Renal pelvis (tissue), 4 donors: Measurements from ENCODE around the gene TXN. TPM values are rescaled to one million over a fixed set of nuclear protein-coding genes. Genes with fewer than 3 reads are reported as not detected.
"Not testable (repeated sequence)": the region's sequence is repeated elsewhere in the genome, so short reads cannot be mapped to it uniquely, and the experiment has no call there.

Experiments
- DNase-seq: peaks from one replicate; pipeline ENCODE4 v3.0.0-alpha.2; 2013
- polyA plus RNA-seq, 3 donors: library from polyadenylated mRNA; unstranded; fragments of 120-200 nt; gene quantifications; one replicate each; pipeline ENCODE4 v1.2.1, GENCODE V29; 2013; ENCODE audit not compliant: insufficient read length in 3 of 3

TXN gene
- polyA plus RNA-seq, 3 donors: 212 to 219 (median 214) TPM

DNA sequence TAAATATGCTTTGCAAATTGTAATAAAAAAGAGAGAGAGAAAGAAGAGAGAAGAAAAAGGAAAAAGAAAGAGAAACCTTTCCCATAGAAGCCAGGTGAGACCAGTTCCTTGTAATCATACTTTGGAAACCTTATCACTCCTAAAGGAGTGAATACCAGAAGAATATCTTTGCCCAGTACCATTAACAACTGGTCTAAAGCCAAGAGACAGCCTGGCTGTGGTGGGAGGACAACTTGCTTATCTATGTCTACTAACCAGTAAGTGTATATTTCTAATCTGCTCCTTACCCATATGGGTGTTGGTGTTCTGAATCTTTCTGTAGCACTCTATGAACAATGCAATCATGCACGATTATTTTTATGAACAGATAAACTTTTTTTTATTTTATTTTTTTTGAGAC, 10.5 kb upstream of the TXN start:
- no peak for DNase-seq

DNA sequence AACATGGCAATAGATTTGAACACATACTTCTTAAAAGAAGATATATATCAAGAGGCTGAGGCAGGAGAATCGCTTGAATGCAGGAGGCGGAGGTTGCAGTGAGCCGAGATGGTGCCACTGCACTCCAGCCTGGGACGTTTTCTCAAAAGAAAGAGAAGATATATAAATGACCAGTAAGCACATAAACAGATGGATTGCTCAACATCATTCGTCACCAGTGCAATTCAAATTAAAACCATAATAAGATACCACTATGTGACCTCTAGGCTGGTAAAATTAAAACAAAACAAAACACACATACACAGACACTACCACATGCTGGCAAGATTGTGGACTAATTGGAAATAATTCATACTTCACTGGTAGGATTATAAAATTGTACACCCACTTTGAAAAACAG, 5.3 kb upstream of the TXN start:
- DNase-seq: no peak

DNA sequence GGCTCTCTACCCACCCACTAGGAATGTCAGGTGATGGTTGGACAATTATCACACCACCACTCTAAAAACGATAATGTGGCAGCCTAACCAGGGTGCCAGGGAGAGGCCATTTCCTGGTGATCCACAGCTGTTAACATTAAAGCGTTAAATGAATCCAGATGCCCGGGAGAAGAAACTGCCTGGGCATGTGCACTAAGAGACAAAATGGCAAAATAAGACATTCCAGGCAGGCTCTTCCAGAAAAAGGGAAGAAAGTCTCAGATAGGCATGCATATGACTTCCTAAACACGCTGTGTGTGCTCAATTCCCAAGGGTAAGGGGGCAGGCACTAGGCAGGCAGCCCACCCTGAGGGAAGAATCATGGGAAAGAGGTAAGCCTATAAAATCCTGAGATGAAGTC, 4.6 kb upstream of the TXN start:
- no peak for DNase-seq

DNA sequence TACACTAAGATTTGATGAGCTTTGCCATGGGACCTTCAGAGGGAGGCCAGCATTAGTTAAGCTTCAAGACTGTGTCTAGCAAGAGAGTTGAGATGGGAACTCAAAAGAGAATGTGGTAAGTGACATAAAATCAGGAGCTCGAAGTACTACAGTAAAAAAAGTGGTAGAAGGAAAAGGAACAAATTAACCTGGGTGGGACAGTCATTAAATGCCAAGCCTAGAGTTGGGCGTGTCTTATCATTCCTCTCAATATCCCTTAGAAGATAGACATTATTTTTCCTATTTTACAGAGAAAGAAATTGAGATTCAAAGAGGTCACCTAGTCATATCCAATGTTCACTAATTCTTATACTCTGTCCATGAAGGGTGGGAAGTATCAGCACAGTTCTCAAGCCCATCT, 3.3 kb upstream of the TXN start:
- no peak for DNase-seq

DNA sequence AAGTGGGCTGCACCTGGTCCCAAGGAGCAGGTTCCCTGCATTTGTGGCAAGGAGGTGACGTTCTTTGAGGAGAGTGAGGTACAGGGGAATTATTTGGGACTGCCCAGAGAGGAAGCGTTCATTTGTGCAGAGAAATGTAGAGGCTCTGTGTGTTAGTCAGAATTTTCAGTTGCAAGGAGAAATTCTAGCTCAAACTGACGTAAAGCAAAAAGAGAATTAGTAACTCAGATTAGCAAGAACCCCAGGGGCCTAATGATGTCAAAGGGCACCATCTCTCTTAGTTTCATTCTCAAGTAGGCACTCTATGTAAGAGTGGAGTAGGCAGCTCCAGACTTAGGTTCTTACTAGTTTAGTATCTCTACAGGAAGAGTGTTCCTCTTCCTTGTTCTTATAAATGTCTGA, 2.4 kb upstream of the TXN start:
- no peak for DNase-seq

DNA sequence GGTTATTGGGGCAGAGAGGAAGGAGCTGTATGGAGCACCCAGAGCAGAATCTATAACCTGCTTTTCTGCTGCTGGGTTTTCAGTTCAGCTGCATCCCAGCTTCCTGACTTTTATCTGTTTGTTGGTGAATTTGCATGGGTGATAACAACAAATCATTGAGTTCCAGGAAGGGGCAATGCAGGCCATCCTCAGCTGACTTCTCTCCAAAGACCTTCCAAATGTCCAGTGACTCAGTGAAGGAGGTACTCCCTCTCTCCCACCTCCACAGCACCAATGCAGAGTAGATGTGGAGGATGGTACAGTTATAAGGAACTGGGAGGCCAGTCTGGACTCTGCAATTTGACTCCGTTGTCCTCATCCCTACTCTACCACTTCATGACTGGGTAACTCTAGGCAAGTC, 1.6 kb upstream of the TXN start:
- DNase-seq: no peak

DNA sequence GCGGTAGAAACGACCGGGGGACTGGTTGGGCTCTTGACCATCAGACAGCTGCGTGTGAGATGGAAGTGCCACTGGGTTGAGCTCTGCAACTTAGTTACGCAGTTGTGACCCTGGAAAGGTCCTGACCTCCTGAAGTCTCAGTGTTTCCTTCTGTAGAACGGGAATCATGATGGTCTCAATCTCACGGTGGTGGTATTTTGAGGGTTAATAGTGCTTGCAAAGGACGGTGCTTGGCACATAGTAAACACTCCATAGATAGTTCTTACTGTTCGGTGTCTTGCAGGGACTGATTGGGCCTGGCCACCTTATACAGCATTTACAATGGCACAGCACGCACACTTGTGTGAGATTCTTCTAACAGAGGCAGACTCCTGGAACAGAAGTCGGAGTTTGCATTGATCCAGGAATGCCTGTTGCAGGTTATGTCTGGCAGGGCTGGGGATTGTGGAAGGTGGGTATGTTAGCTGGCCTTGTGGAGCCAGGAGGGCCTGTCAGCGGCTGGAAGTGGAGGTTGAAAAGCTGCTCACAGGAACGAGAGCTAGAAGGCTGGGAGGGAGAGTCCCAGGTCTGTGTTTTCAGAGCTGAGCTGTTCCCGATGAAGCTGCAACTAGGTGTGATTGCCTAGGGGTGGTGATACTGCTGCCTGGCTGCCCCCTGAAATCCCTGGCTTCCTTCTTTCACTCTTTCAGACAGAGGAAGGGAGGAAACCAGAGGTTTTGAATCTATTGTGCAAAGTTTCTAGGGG, 962 bp upstream of the TXN start:
- DNase-seq: no peak

DNA sequence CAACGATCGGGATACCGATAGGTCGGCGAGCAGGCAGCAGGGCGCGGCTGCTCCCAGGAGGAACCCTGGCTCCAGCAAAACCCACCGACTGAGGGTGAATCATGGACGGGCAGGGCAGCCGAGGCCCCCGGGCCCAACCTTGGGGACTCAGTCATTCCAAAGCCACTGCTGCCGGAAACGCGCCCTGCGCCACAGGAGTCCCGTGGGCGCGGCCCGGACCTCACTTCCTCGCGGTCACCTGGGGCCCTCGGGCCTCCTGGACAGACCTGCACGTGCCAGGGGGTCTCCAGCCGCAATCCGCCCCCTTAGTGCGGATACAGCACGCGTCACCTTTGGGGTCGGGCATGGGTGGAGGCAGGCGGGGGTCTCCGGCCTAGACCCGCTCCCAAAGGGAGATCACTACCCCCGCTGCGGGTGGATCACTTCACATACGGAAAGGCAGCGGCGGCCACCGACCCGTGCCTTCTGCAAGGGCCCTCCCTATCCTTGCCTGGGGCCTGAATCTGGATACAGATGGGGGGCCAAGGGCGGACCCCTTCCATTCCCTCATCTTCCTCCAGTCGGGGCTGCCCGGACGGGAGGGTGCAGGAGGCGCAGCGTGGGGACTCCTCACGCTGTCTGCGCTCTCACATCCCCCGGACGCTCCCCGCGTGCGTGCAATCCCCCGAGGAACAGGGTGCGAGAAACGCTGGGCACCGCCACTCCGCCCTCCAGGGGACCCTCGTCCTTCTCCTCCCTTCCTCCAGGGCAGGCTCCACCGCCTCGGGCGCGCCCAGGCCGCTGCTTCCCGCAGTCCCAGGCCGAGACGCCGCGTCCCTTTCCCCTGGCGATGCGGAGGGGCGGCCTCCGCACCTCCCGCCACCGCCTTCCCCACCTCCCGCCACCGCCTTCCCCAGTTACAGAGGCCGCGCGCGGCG, 586 bp downstream of the TXN start:
- DNase-seq: peak; percentile 16

DNA sequence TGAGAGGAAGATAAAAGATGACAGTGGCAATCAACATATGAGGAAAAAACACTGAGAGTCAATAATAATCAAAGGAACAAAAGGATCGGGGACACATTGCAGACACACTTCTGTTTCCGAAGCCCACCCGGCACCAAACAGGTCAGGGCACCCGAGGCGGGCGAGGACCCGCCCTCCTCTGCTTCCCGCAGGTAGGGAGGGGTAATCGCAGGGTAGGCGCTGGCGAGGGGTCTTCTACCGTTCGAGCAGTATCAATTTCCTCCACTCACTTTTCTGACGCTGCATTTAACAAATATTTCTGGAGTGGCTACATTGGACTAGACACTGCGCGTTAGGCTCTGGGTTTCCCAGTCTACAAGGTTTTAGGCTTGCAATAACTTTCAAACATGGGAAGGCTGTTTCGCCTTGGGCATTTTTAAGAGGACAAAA, 1.3 kb downstream of the TXN start:
- DNase-seq: no peak

DNA sequence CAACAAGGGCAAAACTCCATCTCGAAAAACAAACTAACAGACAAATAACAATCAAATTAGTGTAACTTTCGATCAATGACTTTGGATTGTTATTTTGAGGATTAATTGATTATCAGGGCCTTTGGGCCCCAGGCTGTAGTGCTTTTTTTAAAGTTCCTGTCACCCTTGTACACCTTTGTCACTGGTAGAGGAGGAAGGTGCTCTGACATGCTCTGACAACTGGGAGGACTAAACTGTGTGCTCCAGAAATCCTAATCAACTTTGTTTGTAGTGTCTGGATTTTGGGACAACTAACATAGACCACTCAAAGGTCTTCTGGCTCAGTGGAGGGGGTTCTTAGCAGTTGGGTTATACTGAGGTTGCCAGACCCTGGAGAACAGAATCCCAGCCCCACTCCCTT, 1.8 kb downstream of the TXN start:
- DNase-seq: no peak

DNA sequence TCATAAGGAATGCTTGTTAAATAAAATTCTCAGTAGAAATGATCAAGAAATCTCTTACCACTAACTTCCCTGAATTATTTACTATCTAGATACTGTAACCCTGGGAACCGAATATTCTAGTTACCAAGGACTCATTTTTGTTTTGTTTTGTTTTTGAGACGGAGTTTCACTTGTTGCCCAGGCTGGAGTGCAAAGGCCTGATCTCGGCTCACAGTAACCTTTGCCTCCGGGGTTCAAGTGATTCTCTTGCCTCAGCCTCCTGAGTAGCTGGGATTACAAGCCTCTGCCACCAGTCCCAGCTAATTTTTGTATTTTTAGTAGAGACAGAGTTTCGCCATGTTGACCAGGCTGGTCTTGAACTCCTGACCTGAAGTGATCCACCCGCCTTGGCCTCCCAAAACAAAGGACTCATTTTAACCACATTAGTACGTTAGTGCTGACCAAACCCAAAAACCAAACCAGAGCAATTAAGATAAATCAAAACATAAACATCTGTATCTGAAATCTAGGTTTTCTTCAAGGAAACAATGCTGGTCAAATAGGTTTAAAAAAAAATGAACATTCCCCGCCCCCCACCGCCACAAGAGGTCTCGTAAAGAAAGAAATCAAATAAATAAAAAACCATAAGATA, 3.7 kb downstream of the TXN start:
- DNase-seq: no peak

DNA sequence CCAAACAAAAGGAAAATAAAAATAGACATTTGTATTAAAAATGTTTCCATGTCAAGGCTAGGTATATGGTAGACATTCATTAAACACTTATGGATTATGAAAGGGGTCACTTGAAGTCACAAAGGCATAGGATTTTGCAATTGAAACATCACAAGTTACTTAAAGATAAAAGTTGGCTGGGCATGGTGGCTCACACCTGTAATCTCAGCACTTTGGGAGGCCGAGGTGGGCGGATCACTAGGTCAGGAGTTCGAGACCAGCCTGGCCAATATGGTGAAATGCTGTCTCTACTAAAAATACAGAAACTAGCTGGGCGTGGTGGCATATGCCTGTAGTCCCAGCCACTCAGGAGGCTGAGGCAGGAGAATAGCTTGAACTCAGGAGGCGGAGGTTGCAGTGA, 4.5 kb downstream of the TXN start:
- not testable (repeated sequence) for DNase-seq

DNA sequence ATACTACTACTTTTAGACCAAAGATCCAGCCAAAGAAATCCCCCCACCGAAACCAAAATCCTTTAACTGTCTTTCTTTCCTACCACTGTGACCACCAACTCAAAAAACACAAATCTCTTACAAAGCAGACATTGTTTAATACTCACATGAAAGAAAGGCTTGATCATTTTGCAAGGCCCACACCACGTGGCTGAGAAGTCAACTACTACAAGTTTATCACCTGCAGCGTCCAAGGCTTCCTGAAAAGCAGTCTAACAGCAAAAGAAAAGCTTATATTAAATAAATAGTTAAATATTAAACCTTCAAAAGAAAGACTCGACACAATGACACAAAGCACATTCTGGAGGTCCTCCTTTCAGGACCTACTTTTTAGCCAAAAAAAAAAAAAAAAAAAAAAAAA, 5.1 kb downstream of the TXN start:
- no peak for DNase-seq

DNA sequence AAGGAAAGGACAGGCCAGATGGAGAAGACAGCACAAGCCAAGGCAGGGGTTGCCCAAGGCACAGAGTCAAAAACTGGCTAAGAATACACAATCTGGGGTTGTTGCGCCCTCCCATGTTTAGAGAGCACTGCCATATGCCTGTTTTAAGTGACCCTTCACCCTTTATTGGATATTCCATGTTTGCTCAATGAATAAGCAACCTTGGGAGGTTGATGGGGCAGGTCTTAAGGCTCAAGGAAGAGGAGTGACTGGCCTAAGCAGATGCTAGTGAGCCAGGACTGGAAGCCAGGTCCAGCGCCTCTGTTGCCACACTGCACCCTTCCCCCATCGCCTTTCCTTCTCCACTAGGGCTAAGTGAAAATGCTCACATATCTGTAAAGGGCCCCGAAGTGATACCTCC, 6.7 kb downstream of the TXN start:
- DNase-seq: no peak

DNA sequence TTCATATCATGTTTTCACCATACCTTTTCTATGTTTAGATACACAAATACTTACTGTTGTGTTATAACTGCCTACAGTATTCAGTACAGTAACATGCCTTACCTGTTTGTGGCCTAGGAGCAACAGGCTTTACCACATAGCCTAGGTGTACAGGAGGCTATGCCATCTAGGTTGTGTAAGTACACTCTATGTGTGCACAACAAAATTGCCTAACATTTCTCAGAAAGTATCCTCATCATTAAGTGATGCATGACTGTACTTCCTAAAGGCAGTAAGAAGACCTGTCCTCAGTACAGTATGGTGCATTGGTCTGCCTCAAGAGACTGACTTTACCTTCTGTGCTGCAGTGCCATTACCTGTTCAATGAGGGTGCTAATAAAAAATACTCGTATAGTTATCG, 7.9 kb downstream of the TXN start:
- no peak for DNase-seq

DNA sequence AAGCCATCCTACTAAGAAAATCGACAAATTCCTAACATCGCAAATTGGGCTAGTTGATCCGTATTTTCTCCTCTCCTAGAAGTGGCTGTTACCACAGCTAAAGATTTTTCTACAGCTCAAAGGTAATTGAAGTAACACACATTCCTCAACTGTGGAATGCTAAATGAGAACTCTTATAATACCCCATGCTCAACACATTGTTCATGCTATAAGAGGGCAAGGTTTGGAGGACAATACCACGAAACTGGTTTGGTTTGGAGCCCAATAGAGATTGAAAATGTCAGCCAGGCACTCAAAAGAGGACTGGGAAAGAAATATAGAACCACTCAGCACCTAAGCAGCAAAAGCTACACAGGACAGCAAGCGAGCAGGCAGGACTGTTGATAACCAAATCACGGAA, 10.1 kb downstream of the TXN start:
- DNase-seq: no peak

DNA sequence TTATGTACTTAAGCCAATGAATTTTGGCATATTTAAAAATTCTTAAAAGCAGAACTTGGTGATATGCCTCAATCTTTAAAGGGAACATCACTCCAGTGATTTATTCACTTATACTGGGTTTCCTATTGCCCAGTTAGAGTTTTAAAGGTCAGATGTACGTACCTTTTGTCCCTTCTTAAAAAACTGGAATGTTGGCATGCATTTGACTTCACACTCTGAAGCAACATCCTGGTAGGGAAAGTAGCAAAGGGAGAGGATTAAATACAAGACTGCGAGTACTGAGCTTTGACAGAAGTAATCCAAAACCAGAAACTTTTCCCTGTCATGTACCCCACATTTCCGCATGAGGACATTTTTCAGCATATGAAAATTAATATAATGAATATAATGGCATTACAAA, 11.7 kb downstream of the TXN start:
- no peak for DNase-seq

DNA sequence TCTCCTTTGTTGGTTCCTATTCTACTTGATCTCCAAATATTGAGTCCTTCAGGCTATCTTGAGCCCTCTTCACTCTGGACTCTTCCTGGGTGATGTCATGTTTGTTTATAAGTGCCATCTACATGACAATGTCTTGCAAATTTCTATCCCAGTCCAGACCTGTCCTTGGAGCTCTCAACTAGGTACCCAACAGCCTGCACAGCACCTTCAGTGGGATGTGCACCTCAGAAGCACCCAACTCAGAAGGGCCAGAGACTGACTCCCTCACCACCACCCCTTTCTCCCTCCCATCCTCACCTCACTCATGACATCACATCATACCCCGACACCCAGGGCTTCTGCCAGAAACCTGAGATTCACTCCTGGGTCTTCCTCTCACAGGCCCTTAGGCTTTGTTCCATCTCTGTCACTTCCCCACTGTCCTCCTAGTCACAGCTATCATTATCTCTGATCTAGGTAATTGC, 14.4 kb downstream of the TXN start:
- DNase-seq: no peak

DNA sequence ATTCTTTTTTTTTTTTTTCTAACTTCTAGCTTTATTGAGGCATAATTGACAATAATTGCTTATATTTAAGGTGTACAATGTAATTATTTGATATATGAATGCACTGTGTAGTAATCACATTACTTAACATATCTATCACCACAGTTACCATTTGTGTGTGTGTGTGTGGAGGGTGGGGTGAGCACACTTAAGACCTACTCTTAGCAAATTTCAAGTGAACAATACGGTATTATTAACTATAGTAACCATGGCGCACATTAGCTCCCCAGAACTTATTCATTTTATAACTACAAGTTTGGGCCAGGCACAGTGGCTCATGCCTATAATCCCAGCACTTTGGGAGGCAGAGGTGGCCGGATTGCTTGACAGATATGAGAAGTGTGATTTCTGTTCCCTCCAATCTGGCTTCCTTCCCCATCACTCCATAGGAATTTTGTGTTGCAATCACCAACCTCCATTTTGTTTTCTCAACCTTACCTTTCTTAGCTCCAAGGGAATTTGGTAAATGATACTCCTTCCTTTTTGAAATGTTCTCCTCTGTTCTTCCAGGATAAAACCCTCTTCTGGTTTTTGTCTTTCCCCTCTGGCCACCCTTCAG, 14.9 kb downstream of the TXN start:
- no peak for DNase-seq

DNA sequence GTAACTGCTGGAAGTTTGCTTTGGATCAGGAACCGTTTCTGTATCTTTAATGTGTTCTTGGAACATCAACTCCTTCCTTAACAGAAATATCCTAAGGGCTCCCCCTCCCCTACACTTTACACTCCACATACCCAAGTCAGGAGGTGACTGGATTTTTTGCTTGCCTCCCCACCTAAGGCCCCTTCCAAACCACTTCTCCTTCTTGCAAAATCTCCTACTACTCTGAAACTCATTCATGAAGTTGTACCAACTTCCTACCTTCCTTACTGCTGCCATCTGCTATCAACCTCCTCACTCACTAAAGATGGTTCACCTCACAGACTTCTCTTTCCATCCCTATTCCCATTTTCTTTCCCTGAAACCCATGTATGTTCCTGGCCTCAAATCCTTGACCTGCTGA, 16.1 kb downstream of the TXN start:
- DNase-seq: no peak

DNA sequence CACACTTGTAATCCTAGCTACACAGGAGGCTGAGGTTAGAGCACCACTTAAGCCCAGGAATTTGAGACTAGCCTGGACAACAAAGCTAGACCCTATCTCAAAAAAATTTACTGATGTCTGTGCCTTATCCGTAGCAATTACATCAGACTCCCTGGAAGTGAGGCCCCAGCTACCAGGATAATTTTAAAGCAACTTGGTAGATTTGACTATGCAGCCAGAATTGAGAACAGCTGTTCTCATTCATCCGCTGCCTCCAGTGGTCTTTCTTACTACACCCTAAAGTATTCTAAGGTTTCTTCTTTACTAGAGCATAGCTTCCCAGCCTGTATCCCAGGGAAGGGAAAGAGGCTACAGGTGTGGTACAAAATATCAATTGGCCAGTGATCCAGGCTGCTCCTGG, 28.0 kb downstream of the TXN start:
- DNase-seq: no peak

DNA sequence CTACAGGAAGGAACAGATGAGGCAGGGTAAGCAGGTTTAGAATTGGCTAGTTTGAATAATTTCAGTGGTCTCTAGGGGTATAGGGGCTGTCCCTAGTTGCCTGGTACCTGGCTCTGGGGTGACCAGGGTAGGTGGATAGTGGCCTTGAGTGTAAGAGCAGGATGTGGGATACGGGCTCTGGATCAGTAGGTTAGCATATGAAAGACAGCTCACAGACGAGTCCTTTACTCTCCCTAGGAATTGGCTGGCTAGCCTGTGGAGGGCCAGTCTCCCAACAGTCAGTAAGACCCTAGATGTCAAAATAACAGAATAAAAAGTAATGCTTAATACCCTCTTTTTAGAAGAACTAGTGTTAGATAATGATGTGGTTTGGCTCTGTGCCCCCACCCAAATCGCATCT, 31.7 kb downstream of the TXN start:
- DNase-seq: no peak
